ACC112 (cell line): ENCODE data around the gene AK5.
"Not testable (repeated sequence)": the region's sequence is repeated elsewhere in the genome, so short reads cannot be mapped to it uniquely, and the experiment has no call there.

Source experiments
- H2AFZ ChIP-seq: fragments of 200-600 bp; sonication (generic); one replicate; pipeline ENCODE4 v1.6.0; 2017; ENCODE audit warnings: antibody characterized with exemption, low read length; ENCODE audit not compliant: unreplicated experiment
- H3K27ac ChIP-seq: fragments of 200-600 bp; sonication (generic); 2 replicates; pipeline ENCODE4 v1.5.1; 2014; ENCODE audit warnings: low read depth, mild to moderate bottlenecking, antibody characterized with exemption, low read length, moderate library complexity
- H3K27me3 ChIP-seq: fragments of 200-600 bp; sonication (generic); 2 replicates; pipeline ENCODE4 v1.6.1; 2014; ENCODE audit warnings: mild to moderate bottlenecking, antibody characterized with exemption, low read length, moderate library complexity, mixed read lengths; ENCODE audit not compliant: insufficient read depth
- H3K36me3 ChIP-seq: fragments of 200-600 bp; sonication (generic); 2 replicates; pipeline ENCODE4 v1.6.1; 2016; ENCODE audit warnings: mild to moderate bottlenecking, antibody characterized with exemption, low read length, moderate library complexity, mixed read lengths; ENCODE audit not compliant: insufficient read depth
- H3K4me1 ChIP-seq: fragments of 200-600 bp; sonication (generic); one replicate; pipeline ENCODE4 v1.6.1; 2016; ENCODE audit warnings: low read length, mixed read lengths; ENCODE audit not compliant: insufficient read depth, unreplicated experiment, control insufficient read depth
- H3K4me3 ChIP-seq: fragments of 200-600 bp; sonication (generic); 2 replicates; pipeline ENCODE4 v1.5.1; 2014; ENCODE audit warnings: mild to moderate bottlenecking, low read depth, low read length
- H3K79me2 ChIP-seq: fragments of 200-600 bp; sonication (generic); one replicate; pipeline ENCODE4 v1.6.0; 2016; ENCODE audit warnings: low read length; ENCODE audit not compliant: control insufficient read depth, unreplicated experiment, insufficient read depth

Gene AK5

DNA sequence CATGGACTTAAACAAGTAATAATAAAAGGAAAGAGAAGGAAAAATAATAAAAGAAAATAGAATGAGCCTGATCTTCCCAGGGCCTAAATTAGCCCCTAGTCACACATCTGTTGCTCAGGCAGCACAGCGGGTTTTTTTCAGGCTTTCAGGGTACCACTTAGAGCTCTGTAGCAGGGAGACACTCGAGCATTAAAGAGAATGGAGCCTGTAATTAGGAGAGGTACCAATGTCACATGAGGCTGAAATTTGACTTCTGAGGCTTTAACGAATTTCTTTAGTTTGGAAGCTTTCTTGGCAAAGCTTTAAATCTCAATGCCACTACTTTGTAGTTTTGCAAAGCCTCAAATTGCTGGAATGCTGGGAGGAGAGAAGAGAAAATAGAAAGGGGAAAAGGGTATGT is 116.3 kb downstream of the AK5 start:
- Histone ChIP-seq H3K36me3 (no peaks in the 10 kb centered on the region), H2AFZ (no peak overlapping the region), H3K4me1 (peaks cover 5% of the 10 kb centered on the region), H3K27me3 (no peaks in the 10 kb centered on the region), H3K27ac (no peak overlapping the region), H3K79me2 (no peaks in the 10 kb centered on the region), H3K4me3 (no peak overlapping the region)

DNA sequence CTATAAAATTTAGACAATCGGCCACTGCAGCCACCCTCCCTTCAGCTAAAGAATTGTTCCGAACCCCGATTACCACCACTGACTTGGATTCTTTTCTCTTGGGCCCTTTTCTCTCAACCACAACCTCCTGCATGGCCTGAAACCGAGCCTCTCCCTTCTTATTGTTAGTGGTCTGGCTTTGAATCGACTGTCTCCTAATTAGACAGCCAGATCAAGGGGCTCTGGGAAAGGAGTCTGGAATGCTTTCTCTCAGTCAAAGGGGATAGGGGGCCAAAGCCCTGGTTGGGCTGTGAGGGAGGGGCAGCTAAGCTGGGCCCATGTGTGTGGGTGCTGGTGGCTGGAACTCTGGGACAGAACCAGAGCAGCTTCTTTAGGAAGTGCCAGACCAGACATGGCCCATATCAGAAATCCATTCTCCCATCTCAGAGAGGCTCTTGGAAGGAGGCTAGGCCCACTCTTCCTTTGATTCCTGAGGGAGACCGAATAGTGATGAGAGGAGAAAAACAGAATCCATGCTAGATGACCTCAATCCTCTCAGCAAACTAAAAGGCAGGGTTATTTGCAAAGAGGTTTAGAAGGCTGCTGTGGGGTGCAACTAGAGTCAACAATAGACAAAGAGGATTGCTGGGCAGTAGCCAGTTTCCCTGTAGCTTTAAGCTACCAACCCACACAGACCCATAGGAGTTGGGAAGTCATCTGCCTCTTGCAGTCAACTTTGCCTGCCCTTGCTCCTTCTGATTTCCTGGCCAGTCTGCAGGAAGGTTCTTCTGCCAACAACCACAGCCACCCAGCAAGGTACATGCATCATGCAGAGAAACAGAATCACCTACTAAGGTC is 117.6 kb downstream of the AK5 start:
- no peaks in the 10 kb centered on the region for H3K27me3 ChIP-seq
- H3K4me1 ChIP-seq = peaks cover 1% of the 10 kb centered on the region
- no peaks in the 10 kb centered on the region for H3K36me3 ChIP-seq
- no peak overlapping the region for H3K4me3 ChIP-seq
- H3K27ac ChIP-seq = no peak overlapping the region
- no peak overlapping the region for H2AFZ ChIP-seq
- H3K79me2 ChIP-seq = no peaks in the 10 kb centered on the region

DNA sequence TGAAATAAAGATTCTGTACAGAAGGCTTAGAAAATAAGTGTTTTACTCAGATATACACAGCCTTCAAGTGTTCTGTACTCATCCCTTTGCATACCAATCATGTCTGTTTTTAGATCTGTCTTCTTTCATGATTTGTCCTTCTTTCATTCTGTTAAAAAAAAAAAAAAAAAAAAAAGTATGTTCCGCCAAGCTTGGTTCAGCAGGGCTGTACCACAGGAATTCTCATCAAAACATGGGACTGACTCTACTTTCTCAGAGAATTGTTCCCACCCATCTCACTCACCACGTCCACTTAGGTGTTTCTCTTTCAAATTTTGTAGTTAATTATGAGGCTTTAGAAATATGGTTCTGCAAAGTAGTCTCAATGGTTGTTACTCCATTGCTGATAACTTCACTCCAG is 119.0 kb downstream of the AK5 start:
- Histone ChIP-seq H3K27ac (no peak overlapping the region), H3K79me2 (no peaks in the 10 kb centered on the region)

DNA sequence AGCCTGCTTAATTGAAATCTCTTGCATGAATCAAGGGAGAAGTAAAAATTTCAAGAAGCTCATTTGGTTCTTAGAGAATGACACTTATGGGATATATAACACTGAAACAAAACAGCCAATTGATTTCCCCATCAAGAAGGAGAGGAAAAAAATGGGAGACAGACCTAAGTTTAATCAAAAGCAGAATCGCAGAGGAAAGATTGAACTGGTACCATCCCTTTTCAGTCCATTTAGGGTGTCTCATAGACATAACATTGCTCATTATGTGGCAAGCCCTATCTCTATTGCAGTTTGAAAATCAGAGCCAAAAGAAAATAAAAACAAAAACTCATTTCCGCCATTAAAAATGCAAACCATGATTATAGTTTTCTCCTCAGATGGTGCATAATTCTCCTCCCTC is 119.6 kb downstream of the AK5 start:
- H3K4me1 ChIP-seq = no peaks in the 10 kb centered on the region
- H3K36me3 ChIP-seq = no peaks in the 10 kb centered on the region
- no peaks in the 10 kb centered on the region for H3K27me3 ChIP-seq
- no peak overlapping the region for H3K4me3 ChIP-seq
- no peaks in the 10 kb centered on the region for H3K79me2 ChIP-seq
- H2AFZ ChIP-seq = no peak overlapping the region
- H3K27ac ChIP-seq = no peak overlapping the region

More for the DNA sequence above, 119.0 kb downstream of the AK5 start:
- Histone ChIP-seq H3K36me3 (no peaks in the 10 kb centered on the region), H3K4me1 (no peaks in the 10 kb centered on the region), H3K27me3 (no peaks in the 10 kb centered on the region), H3K4me3 (no peak overlapping the region), H2AFZ (no peak overlapping the region)

DNA sequence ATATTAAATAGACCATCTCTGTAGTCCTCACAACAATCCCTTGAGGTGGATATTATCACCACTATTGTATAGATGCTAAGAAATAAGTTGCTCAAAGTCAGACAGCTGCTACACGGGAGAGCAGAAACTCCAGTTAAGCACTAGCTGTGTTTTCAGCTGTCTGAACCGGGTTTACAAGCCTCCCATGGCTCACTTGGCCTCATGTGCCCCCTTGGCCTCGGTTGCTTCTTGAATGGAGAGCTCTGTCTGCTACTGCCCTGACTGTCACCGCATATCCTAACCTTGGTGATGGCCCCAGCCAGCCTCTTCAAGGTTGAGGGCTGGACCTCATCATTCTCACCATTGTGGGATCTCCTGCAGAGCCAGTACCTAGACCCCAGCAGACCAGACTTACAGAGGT is 123.4 kb downstream of the AK5 start:
- no peak overlapping the region for H3K27ac ChIP-seq
- H3K36me3 ChIP-seq = no peaks in the 10 kb centered on the region
- H3K4me3 ChIP-seq = no peak overlapping the region
- no peaks in the 10 kb centered on the region for H3K27me3 ChIP-seq
- H2AFZ ChIP-seq = no peak overlapping the region
- H3K4me1 ChIP-seq = peaks cover 6% of the 10 kb centered on the region
- no peaks in the 10 kb centered on the region for H3K79me2 ChIP-seq

DNA sequence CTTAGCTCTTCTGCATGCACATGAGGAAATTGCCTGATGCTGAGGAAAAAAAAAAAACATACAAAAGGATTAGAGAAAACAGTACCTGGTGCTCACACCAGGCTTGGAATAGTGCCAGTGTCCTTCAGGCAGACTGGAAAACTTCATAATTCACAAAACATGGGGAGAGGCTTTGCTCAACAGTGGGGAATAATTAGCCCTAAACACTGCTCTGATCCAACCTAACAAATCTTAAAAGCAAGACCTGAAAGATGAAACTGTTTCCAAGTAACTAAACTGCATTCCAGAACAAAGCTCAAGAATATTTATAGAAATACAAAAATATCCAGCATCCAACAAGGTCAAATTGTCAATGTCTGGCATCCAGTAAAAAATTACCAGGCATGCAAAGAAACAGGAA is 124.8 kb downstream of the AK5 start:
- H3K27ac ChIP-seq = no peak overlapping the region
- no peaks in the 10 kb centered on the region for H3K79me2 ChIP-seq

DNA sequence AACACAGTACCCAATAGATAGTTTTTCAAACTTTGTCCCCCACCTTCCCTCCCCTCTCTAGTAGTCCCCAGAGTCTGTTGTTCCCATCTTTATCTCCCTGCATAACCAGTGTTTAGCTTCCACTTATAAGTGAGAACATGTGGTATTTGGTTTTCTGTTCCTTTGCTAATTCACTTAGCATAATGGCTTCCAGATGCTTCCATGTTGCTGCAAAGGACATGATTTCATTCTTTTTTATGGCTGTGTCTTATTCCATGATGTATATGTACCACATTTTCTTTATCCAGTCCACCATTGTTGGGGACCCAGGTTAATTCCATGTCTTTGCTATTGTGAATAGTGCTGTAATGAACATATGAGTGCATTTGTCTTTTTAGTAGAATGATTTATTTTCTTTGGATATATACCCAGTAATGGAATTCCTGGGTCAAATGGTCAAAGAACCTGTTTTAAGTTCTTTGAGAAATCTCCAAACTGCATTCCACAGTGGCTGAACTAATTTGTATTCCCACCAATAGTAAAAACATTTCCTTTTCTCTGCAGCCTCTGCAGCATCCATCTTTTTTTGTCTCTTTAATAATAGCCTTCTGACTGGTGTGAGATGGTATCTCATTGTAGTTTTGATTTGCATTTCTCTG is 126.0 kb downstream of the AK5 start:
- H3K79me2 ChIP-seq = no peaks in the 10 kb centered on the region
- no peaks in the 10 kb centered on the region for H3K36me3 ChIP-seq
- no peaks in the 10 kb centered on the region for H3K27me3 ChIP-seq
- H2AFZ ChIP-seq = peak overlapping the region; percentile 1
- H3K4me1 ChIP-seq = peaks cover 16% of the 10 kb centered on the region
- no peak overlapping the region for H3K27ac ChIP-seq
- H3K4me3 ChIP-seq = no peak overlapping the region

More for the DNA sequence above, 124.8 kb downstream of the AK5 start:
- no peaks in the 10 kb centered on the region for H3K36me3 ChIP-seq
- no peak overlapping the region for H2AFZ ChIP-seq
- peaks cover 6% of the 10 kb centered on the region for H3K4me1 ChIP-seq
- no peak overlapping the region for H3K4me3 ChIP-seq
- no peaks in the 10 kb centered on the region for H3K27me3 ChIP-seq

DNA sequence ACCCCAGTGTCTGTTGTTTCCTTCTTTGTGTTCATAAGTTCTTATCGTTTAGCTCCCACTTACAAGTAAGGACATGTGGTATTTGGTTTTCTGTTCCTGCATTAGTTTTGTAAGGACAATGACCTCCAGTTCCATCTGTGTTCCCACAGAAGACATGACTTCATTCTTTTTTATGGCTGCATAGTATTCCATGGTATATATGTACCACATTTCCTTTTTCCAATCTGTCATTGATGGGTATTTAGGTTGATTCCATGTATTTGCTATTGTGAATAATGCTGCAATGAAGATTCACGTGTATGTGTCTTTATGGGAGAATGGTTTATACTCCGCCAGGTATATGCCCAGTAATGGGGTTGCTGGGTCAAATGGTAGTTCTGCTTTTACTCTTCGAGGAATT is 127.1 kb downstream of the AK5 start:
- not testable (repeated sequence) for H3K27me3 ChIP-seq, H2AFZ ChIP-seq, H3K36me3 ChIP-seq, H3K27ac ChIP-seq, H3K79me2 ChIP-seq, H3K4me3 ChIP-seq
- H3K4me1 ChIP-seq = peaks cover 20% of the 10 kb centered on the region

DNA sequence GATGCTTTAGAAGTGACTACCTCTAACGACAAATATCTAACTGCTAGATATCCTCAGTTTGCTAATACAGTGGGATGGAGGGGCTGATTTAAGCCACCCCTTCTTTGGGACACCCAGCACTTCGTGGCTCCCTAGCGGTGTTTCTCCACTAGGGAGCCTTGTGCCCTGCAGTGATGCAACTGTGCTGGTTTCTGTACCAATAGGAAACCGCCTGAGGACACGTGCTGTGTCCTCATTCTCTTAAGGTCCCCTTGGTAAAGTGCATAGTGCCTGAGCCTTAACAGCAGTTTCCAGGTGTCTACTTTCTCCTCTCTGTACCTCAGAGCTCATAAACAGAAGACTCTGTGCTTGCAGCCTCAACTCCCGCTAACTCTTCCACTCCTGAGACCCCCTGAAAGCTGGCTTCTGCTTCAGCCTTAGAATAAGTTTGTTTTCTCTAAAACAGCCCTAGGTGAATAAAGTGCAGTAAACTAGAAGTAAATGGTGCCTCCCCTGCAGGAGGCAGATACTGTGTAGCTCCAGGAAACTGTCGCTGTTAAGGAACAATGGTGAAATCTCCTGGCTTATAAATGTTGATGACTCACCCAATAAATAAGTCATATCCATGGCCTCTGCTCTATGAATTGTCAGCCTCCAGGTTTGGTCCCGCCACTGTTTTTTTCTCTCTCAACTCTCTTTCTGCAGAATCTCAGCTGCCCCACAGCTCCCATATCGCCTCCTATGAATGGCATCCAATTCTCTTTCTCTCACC is 130.4 kb downstream of the AK5 start:
- H3K4me1 ChIP-seq = peaks cover 29% of the 10 kb centered on the region
- no peak overlapping the region for H2AFZ ChIP-seq
- no peak overlapping the region for H3K27ac ChIP-seq

DNA sequence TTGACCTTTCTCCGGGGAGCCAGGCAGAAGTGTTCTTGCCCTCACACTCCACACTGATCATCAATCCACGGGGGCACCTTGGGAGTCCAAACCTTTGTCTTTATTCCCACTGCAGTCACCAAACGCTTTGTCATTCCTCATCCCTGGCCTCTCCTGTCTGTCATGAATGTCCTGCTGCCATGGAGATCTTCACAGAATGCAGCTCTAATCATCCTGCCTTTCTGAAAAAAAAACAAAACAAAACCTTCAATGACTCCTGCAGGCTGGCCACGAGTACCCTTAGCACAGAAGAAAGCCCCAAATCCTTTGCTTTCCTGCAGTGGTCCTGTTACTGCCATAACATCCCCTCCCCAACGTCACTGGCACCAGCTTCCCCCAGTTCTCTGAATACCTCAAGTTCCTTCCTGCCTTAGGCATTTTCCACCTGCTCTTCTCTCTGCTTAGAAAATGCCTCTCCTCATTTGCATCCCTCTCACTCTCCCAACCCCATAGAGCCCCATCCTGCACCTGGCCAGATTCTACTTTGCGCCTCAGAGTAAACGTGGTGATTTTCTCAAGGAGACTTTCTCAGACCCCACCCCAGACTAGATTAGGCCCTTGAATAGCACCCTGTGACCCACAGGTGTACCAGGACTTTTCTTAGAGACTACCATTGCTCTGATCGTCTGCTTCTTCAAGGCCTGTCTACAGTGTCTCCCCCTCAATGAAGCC is 131.2 kb downstream of the AK5 start:
- no peak overlapping the region for H3K27ac ChIP-seq
- H3K79me2 ChIP-seq = no peaks in the 10 kb centered on the region
- H3K4me1 ChIP-seq = peaks cover 26% of the 10 kb centered on the region
- no peaks in the 10 kb centered on the region for H3K36me3 ChIP-seq
- H2AFZ ChIP-seq = no peak overlapping the region
- no peaks in the 10 kb centered on the region for H3K27me3 ChIP-seq
- H3K4me3 ChIP-seq = no peak overlapping the region

More for the DNA sequence above, 130.4 kb downstream of the AK5 start:
- H3K4me3 ChIP-seq = no peak overlapping the region
- H3K27me3 ChIP-seq = no peaks in the 10 kb centered on the region
- H3K79me2 ChIP-seq = no peaks in the 10 kb centered on the region
- no peaks in the 10 kb centered on the region for H3K36me3 ChIP-seq
